ENCODE results near the gene ADAMTSL1.

The ADAMTSL1 gene, protein sequence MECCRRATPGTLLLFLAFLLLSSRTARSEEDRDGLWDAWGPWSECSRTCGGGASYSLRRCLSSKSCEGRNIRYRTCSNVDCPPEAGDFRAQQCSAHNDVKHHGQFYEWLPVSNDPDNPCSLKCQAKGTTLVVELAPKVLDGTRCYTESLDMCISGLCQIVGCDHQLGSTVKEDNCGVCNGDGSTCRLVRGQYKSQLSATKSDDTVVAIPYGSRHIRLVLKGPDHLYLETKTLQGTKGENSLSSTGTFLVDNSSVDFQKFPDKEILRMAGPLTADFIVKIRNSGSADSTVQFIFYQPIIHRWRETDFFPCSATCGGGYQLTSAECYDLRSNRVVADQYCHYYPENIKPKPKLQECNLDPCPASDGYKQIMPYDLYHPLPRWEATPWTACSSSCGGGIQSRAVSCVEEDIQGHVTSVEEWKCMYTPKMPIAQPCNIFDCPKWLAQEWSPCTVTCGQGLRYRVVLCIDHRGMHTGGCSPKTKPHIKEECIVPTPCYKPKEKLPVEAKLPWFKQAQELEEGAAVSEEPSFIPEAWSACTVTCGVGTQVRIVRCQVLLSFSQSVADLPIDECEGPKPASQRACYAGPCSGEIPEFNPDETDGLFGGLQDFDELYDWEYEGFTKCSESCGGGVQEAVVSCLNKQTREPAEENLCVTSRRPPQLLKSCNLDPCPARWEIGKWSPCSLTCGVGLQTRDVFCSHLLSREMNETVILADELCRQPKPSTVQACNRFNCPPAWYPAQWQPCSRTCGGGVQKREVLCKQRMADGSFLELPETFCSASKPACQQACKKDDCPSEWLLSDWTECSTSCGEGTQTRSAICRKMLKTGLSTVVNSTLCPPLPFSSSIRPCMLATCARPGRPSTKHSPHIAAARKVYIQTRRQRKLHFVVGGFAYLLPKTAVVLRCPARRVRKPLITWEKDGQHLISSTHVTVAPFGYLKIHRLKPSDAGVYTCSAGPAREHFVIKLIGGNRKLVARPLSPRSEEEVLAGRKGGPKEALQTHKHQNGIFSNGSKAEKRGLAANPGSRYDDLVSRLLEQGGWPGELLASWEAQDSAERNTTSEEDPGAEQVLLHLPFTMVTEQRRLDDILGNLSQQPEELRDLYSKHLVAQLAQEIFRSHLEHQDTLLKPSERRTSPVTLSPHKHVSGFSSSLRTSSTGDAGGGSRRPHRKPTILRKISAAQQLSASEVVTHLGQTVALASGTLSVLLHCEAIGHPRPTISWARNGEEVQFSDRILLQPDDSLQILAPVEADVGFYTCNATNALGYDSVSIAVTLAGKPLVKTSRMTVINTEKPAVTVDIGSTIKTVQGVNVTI (N-terminal part only)

DNA sequence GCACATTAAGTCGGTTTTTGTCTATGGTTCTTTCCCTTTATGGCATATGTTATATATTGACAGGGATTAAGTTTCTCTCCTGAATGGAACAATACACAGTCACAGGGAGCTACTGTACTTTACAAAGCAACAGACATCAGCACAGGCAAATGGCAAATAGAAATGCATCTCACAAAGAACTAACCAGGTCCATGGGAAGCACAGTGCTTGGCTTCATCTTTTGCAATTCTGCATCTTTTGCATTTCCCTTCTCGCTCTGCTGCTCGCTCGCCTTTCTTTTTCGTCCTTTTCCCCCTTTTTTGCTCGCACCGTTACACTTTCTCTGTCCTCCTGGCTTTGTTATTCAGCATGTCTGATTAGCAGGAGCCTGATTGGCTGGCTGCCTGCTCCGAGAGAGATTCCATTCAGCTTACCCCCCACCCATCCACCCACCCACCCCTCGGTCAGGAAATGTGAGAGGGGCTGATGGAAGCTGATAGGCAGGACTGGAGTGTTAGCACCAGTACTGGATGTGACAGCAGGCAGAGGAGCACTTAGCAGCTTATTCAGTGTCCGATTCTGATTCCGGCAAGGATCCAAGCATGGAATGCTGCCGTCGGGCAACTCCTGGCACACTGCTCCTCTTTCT lies at the start of gene ADAMTSL1:
Gene ADAMTSL1, plus strand, starts transcription at position 502 of the 628 bp plus-strand sequence. Its CDS starts 80 bp downstream, at position 582.
- no peaks in the 10 kb centered on the region for H3K27me3 ChIP-seq (ENCODE audit: insufficient read depth, low read depth)
- no peak within 1 kb of the TSS for H2AFZ ChIP-seq (ENCODE audit: low read depth)
- no peaks in the 10 kb centered on the region for H3K4me1 ChIP-seq (ENCODE audit: low read depth, poor library complexity, severe bottlenecking)
- TF ChIP-seq, protein P1, sequence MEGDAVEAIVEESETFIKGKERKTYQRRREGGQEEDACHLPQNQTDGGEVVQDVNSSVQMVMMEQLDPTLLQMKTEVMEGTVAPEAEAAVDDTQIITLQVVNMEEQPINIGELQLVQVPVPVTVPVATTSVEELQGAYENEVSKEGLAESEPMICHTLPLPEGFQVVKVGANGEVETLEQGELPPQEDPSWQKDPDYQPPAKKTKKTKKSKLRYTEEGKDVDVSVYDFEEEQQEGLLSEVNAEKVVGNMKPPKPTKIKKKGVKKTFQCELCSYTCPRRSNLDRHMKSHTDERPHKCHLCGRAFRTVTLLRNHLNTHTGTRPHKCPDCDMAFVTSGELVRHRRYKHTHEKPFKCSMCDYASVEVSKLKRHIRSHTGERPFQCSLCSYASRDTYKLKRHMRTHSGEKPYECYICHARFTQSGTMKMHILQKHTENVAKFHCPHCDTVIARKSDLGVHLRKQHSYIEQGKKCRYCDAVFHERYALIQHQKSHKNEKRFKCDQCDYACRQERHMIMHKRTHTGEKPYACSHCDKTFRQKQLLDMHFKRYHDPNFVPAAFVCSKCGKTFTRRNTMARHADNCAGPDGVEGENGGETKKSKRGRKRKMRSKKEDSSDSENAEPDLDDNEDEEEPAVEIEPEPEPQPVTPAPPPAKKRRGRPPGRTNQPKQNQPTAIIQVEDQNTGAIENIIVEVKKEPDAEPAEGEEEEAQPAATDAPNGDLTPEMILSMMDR (conservative IDR thresholded peaks at IDR 0.05; ENCODE audit: low read depth, low read length) = no peak
- no peaks in the 10 kb centered on the region for H3K79me2 ChIP-seq (ENCODE audit: insufficient read depth, low read depth)
- H3K4me3 ChIP-seq (IDR thresholded peaks at IDR 0.05; ENCODE audit: insufficient read depth, low read depth, low read length) = no peak within 1 kb of the TSS
- H4K20me1 ChIP-seq (ENCODE audit: insufficient read depth) = no peaks in the 10 kb centered on the region
- H3K27ac ChIP-seq = no peak within 1 kb of the TSS
- no peaks in the 10 kb centered on the region for H3K36me3 ChIP-seq (ENCODE audit: insufficient read depth)
- H3K9ac ChIP-seq = no peak within 1 kb of the TSS
- H3K4me2 ChIP-seq = no peak within 1 kb of the TSS

DNA sequence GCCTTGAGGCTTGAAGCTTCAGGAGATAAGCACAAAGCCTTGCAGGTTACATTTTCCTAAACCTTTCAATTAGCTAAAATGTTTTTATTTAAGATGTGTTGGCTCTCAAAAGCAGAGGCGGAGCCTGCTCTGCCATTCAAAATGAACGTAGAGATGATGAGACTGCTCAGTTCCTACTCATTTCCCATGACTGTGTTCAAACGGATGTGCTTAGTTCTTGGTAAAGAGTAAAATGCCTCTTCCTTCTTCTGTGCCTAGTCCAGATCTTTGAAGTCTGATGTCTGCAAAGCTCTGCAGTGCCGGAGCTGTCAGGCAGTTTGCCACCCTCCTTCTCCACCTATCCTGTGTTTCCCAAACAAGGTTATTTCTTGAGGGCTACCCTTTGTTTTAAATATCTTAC lies 46.3 kb upstream of the ADAMTSL1 start:
- no peak overlapping the region for H3K4me2 ChIP-seq
- no peaks in the 10 kb centered on the region for H3K27me3 ChIP-seq (ENCODE audit: insufficient read depth, low read depth)
- no peaks in the 10 kb centered on the region for H3K4me1 ChIP-seq (ENCODE audit: low read depth, poor library complexity, severe bottlenecking)
- no peak overlapping the region for H3K9ac ChIP-seq
- H2AFZ ChIP-seq (ENCODE audit: low read depth) = no peak overlapping the region
- H4K20me1 ChIP-seq (ENCODE audit: insufficient read depth) = no peaks in the 10 kb centered on the region
- H3K27ac ChIP-seq = no peak overlapping the region
- H3K79me2 ChIP-seq (ENCODE audit: insufficient read depth, low read depth) = no peaks in the 10 kb centered on the region
- no peaks in the 10 kb centered on the region for H3K36me3 ChIP-seq (ENCODE audit: insufficient read depth)
- no peak overlapping the region for H3K4me3 ChIP-seq (IDR thresholded peaks at IDR 0.05; ENCODE audit: insufficient read depth, low read depth, low read length)
- TF ChIP-seq, protein P1 (conservative IDR thresholded peaks at IDR 0.05; ENCODE audit: low read depth, low read length) = no peak

DNA sequence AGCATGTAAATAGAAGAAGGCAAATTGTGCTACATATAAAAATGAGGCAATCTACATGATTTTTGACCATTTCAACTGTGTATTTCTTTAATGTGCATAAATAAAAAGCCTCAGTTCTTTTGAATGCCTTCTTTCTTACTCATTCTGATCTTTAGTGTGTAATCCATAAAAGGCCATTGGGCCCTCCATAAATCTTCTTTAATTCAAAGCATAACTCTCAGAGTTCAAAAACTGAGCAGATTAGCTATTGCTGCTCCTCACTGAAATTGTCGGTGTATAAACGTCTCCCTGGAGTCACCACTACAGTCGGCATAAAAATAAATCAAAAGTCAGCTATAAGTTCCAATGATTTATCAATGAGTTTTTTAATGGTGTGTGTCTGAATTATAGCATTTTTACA lies 45.3 kb upstream of the ADAMTSL1 start:
- no peaks in the 10 kb centered on the region for H3K27me3 ChIP-seq (ENCODE audit: insufficient read depth, low read depth)
- H4K20me1 ChIP-seq (ENCODE audit: insufficient read depth) = no peaks in the 10 kb centered on the region
- no peak overlapping the region for H3K4me2 ChIP-seq
- no peak overlapping the region for H3K9ac ChIP-seq
- H2AFZ ChIP-seq (ENCODE audit: low read depth) = no peak overlapping the region
- no peak overlapping the region for H3K4me3 ChIP-seq (IDR thresholded peaks at IDR 0.05; ENCODE audit: insufficient read depth, low read depth, low read length)
- TF ChIP-seq, protein P1 (conservative IDR thresholded peaks at IDR 0.05; ENCODE audit: low read depth, low read length) = no peak
- no peak overlapping the region for H3K27ac ChIP-seq
- H3K79me2 ChIP-seq (ENCODE audit: insufficient read depth, low read depth) = no peaks in the 10 kb centered on the region
- H3K36me3 ChIP-seq (ENCODE audit: insufficient read depth) = no peaks in the 10 kb centered on the region
- H3K4me1 ChIP-seq (ENCODE audit: low read depth, poor library complexity, severe bottlenecking) = no peaks in the 10 kb centered on the region

DNA sequence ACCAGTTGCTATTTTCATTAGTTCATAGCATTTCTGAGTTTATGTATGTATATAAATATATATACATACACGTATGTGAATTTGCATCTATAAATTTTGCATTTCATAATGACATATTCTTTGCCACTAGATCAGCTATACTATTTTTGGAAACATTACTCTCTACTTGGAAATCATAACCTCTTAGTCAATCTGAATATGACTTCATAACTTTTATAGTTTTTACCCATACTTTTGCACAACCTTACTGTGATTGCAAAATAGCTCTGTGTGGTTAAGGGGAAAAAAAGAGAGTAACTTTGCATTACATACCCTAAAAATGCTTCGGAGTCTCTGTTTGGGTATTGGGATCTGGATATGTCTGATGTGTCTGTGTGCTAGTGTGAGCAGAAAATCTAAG lies 44.9 kb upstream of the ADAMTSL1 start:
- H3K27me3 ChIP-seq (ENCODE audit: insufficient read depth, low read depth) = no peaks in the 10 kb centered on the region
- TF ChIP-seq, protein P1 (conservative IDR thresholded peaks at IDR 0.05; ENCODE audit: low read depth, low read length) = no peak
- no peaks in the 10 kb centered on the region for H3K4me1 ChIP-seq (ENCODE audit: low read depth, poor library complexity, severe bottlenecking)
- H4K20me1 ChIP-seq (ENCODE audit: insufficient read depth) = no peaks in the 10 kb centered on the region
- H2AFZ ChIP-seq (ENCODE audit: low read depth) = no peak overlapping the region
- no peak overlapping the region for H3K27ac ChIP-seq
- H3K9ac ChIP-seq = no peak overlapping the region
- no peaks in the 10 kb centered on the region for H3K36me3 ChIP-seq (ENCODE audit: insufficient read depth)
- no peak overlapping the region for H3K4me2 ChIP-seq
- H3K4me3 ChIP-seq (IDR thresholded peaks at IDR 0.05; ENCODE audit: insufficient read depth, low read depth, low read length) = no peak overlapping the region
- H3K79me2 ChIP-seq (ENCODE audit: insufficient read depth, low read depth) = no peaks in the 10 kb centered on the region

Measured in KMS-11 (cell line).